Tibial nerve (tissue), 3 donors: ENCODE results near the gene PSD4.

Experiments used
- CTCF ChIP-seq, 5 experiments: fragments of 200-600 bp in 3 of 5; fragments of 450-650 bp in 2 of 5; sonication (generic) in 3 of 5; IDR thresholded peaks; one replicate each; pipeline ENCODE4 v1.5.1; 2016 to 2019; ENCODE audit warnings: antibody characterized with exemption in 5 of 5, mild to moderate bottlenecking in 3 of 5, moderate library complexity in 2 of 5
- POLR2A ChIP-seq, 2 donors: fragments of 450-650 bp; IDR thresholded peaks; one replicate each; pipeline ENCODE4 v1.6.1; 2017; ENCODE audit warnings: antibody characterized with exemption in 2 of 2, mild to moderate bottlenecking in 2 of 2, moderate library complexity in 2 of 2

- TF ChIP-seq CTCF (IDR thresholded peaks at IDR 0.05) (no peak), POLR2A (IDR thresholded peaks at IDR 0.05) (no peak)
Measured at GRCh38 chr2:113207021-113207420, 33.2 kb downstream of the PSD4 start.
